ENCODE measurements around the gene AUTS2.

- TF ChIP-seq CTCF (conservative IDR thresholded peaks at IDR 0.05; ENCODE audit: low read length) = no peak
- TF ChIP-seq EZH2phosphoT487 (IDR thresholded peaks at IDR 0.05; ENCODE audit: borderline replicate concordance) = no peak
These were observed 573.2 kb downstream of the AUTS2 start for GRCh38 chr7:70171369-70171920.
